ENCODE results near the gene OAS1.
"Not testable (repeated sequence)": the region's sequence is repeated elsewhere in the genome, so short reads cannot be mapped to it uniquely, and the experiment has no call there.

The OAS1 gene

GRCh38 chr12:112901271-112901670 lies 5.5 kb upstream of the OAS1 start:
- no peak for DNase-seq

GRCh38 chr12:112904571-112904970 lies 2.2 kb upstream of the OAS1 start:
- DNase-seq, result no peak

DNA sequence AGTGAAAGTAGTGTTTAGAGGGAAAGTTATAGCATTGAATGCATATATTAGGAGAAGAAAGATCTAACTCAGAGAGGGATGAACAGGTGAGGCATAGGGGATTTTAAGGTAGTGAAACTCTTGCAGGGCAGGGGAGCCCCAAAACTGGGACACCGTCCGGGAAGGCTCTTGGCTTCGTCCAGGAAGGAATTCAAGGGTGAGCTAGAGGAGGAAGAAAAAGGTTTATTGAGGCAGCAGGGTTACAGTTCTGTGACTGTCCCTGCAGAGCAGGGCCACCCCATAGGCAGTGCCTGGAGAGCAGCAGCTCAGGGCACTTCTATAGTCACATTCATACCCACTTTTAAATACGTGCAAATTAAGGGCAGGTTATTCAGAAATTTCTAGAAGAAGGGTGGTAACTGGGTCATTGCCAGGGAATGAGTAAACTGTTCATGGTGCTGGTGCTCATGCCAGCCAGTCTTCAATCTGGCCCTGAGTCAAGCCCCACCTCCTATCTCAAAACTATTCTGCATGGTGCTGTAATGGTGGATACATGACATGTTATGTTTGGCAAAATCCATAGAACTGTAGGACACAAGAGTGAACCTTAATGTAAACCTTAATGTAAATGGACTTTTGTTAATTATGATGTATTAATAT lies 1.2 kb upstream of the OAS1 start:
- no peak for DNase-seq

DNA sequence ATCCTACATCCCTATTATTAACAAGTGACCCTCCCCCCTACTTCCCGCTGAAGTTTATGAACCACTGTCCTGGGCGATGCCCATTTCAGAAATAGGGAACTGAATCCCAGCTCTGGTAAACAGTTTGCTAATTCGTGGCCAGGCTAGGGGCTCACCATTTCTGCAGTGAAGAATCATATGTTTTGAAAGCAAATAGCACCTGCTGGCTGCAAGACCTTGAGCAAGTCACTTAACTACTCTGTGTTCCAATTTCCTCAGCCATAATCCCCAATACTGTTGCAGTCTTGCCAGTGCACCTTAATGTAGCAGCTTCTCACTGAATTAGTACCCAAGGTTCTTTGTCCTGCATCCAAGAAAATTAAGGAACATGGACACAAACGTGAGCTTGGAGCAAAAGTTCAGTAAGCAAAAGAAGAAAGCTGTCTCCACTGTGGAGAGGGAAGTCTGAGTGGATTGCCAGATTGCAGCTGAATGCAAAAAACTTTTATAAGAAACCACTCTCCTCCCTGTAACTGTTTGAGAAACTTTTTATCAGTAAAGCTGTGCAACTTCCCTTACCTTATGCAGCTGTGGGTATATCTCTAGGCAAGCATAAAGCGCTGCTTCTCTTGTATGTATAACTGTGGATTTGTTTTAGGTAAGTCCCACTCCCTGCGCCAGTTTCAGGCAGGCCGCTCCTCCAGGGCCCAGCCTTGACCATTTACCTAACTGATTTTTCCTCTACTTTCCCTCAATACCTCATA lies 824 bp downstream of the OAS1 start:
- DNase-seq, result no peak

- peak; percentile 20 for DNase-seq
These were observed 1.8 kb downstream of the OAS1 start for GRCh38 chr12:112908548-112908947.

GRCh38 chr12:112909693-112910092 lies 2.9 kb downstream of the OAS1 start:
- no peak for DNase-seq

DNA sequence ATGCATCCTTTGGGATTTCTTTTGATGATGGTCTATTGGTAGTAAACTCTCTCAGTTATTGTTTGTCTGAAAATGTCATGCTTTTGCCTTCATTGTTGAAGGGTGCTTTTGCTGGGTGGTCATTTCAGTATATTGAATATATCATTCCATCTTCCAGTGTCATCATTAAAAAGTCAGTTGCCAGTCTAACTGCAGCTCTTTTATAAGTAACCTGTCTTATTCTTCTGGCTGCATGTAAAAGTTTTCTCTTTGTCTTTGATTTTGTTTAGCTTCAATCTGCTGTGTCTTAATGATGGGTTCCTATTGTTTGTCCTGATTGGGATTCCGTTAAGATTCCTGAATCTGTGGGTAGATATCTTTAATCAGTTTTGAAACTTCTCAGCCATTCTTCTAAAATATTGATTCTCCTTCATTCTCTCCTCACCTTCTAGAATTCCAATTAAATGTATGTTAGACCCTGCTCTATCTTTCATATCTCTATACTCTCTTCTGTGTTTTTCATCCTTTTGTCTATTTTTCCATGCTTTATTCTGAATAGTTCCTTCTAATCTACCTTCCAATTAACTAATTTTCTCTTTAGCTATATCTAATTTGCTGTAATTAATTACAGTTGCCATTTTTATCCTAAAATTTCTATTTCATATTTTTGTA lies 6.4 kb downstream of the OAS1 start:
- DNase-seq, result no peak

DNA sequence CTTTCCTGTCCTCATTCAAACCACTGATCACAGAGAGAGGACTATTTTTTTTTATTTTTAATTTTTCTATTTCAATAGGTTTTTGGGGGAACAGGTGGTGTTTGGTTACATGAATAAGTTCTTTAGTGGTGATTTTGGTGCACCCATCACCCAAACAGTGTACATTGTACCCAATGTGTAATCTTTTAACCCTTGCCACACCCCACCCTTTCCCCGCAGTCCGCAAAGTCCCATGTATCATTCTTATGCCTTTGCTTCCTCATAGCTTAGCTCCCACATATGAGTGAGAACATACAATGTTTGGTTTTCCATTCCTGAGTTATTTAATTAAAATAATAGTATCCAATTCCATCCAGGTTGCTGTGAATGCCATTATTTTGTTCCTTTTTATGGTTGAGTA lies 7.1 kb downstream of the OAS1 start:
- DNase-seq, result not testable (repeated sequence)

DNA sequence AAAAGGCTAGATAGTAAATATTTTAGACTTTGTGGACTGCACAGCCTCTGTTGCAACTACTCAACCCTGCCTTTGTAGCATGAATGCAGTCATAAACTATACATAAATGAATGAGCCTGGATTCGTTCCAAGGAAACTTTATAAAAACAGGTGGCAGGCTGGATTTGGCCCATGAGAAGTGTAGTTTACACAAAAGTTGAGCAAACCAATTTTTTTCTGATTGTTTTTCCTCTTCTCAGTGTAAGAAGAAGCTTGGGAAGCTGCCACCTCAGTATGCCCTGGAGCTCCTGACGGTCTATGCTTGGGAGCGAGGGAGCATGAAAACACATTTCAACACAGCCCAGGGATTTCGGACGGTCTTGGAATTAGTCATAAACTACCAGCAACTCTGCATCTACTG lies 9.5 kb downstream of the OAS1 start:
- no peak for DNase-seq

DNA sequence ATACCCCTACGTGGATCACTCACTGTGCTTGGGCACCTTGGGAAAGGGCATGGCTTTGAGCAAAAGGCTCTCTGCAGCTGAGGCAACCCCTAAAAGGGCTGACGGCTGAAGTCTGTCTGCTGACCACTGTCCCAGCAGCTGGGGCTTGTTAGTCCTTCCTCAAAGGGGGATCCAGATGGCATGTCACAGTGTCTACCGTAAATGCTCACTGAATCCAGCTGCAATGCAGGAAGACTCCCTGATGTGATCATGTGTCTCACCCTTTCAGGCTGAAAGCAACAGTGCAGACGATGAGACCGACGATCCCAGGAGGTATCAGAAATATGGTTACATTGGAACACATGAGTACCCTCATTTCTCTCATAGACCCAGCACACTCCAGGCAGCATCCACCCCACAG lies 12.4 kb downstream of the OAS1 start:
- DNase-seq, result no peak

DNA sequence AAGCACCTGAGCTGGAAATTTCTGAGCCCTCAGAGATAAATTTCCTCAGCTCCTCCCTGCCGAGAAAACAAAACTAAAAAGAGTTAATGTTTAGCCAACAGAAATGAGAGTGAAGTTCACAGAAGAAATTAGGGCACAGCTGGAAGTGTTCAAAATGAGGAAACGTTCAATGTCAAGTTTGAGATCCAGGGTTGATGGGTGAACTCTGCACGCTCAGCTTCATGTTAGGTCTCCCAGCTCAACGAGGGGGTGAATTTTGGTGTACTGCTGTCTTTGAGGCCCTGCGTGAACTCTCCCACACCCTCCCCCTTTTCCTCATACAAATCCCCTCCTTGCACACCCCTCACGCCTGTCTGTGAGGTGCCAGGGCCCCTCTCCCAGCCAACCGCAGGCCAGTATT lies 18.2 kb downstream of the OAS1 start:
- no peak for DNase-seq

DNA sequence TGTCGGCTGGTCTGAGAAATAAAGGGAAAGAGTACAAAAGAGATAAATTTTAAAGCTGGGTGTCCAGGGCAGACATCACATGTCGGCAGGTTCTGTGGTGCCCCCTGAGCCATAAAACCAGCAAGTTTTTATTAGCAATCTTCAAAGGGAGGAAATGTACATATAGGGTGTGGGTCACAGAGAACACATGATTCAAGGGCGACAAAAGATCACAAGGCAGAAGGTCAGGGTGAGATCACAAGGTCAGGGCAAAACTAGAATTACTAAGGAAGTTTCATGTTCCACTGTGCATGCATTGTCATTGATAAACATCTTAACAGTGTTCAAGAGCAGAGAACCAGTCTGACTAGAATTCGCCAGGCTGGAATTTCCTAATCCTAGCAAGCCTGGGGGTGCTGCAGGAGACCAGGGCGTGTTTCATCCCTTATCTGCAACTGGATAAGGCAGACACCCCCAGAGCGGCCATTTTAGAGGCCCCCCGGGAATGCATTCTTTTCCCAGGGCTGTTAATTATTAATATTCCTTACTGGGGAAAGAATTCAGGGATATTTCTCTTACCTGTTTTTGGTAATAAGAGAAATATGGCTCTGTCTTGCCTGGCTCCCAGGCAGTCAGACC lies 19.8 kb downstream of the OAS1 start:
- DNase-seq, result not testable (repeated sequence)

GRCh38 chr12:112927475-112927874 lies 20.7 kb downstream of the OAS1 start:
- DNase-seq, result no peak

- DNase-seq, result no peak
These were observed 21.2 kb downstream of the OAS1 start for GRCh38 chr12:112927925-112928324.

GRCh38 chr12:112928978-112929377 lies 22.2 kb downstream of the OAS1 start:
- no peak for DNase-seq

DNA sequence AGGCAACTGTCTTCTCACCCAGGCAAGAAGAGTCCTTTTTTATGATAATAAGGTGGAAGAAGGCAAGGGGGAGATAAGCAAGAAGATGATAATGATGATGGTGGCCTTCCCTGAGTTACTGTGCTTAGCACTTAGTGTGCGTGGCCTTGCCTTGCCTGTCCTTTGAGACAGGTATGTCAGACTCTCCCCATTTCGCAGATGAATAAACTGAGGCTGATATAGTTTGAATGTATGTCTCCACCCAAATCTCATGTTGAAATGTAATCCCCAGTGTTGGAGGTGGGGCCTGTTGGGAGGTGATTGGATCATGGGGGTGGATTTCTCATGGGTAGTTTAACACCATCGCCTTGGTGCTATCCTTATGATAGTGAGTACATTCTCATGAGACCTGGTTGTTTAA lies 23.0 kb downstream of the OAS1 start:
- no peak for DNase-seq

GRCh38 chr12:112930350-112930749 lies 23.6 kb downstream of the OAS1 start:
- DNase-seq, result no peak

DNA sequence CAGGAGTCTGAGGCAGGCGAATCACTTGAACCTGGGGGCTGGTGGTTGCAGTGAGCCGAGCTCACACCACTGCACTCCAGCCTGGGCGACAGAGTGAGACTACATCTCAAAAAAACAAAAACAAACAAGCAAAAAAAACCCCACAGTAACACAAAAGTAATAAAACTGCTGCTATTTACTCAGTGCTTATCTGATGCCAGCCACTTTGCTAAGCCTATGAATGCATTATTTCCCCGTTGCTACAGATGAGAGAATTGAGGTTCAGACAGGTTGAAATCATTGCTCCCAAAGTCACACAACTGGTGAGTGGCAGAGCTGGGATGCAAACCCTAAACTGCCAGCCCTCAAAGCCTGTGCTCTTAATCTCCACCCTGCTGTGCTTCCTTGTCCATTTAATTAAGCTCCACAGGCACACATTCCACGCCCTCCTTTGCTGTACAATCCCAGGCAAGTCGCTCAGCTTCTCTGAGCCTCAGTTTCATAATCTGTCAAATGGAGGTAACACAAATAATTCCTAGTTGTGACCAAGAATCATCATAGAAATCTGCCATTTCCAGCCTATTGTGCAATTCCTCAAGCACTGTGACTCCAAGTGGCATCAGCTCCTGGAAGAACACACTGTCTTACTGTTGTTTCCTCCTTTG lies 25.8 kb downstream of the OAS1 start:
- DNase-seq, result no peak

DNA sequence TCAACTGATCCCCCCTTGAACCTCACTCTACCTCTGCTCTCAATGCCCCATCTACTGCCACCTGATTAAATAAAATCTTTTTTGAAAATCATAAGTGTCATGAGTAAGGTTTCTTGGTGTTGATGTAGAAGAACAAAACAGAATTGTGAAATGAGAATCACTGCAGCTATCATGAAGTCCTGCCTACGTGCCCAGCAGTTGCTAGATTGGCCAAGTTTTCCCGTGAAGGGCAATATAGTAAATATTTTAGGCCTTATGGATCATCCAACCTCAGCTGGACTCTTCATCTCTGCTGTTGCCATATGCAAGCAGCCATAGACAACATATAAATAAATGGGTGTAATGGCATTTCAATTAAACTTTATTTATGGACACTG lies 26.4 kb downstream of the OAS1 start:
- DNase-seq, result no peak

GRCh38 chr12:112936264-112936663 lies 29.5 kb downstream of the OAS1 start:
- no peak for DNase-seq

DNA sequence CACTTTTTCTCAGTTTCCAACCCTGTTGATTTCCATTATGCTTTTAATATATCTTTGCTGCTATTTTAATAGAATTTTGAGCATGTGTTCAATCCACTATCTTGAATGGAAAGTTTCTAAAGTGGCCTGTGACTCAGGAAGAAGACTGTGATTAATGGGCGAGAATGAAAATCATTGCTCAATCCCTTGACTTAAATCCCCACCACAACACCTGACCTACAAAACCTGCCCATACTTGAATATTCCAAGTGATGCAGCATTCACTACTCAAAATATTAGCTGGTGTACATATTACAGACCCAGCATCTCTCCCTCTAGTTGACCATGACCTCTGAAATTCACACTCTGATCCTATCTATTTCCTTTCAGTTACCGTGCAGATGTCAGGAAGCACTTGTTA lies 30.2 kb downstream of the OAS1 start:
- DNase-seq, result no peak

DNA sequence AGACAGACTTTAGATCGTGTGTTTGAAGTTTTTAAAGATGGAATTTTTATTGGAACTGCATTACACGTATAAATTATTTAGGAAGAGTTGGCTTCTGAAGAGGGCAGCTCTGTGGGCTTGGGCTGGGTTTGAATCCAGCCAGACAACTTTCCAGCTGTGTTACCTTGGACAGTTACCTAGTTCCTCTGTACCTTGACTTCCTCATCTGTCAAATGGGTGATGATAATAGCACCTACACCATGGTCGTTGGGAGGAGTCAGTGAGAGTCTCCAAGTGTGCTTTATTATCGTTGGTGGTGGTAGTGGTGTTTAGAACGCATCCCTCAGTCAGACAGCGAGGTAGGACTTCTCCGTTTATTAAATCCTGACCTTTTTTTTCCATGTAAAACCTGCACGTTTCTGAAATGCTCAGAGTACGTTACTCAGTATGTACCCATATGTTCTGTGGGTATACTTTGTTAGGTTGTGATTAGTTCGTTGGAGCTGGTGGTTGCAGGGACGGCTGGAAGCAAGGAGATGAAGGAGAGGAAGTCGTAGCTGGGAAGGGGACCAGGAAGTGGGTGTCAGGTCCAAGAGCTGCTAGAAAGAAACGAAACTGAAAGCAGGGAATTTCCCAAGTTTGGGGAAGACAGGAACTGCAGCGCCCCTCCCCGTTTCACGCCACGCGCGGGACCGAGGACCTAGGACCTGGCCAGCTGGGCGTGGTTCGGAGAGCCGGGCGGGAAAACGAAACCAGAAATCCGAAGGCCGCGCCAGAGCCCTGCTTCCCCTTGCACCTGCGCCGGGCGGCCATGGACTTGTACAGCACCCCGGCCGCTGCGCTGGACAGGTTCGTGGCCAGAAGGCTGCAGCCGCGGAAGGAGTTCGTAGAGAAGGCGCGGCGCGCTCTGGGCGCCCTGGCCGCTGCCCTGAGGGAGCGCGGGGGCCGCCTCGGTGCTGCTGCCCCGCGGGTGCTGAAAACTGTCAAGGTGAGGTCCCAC lies 31.3 kb downstream of the OAS1 start, which contains the start of gene OAS3:
Gene OAS3 (plus strand): TSS at position 734 of the 979 bp plus-strand sequence. CDS start 57 bp downstream, at position 791.
- peak; percentile 85 for DNase-seq
